ENCODE data around the gene MEIS1. TPM values are rescaled to one million over a fixed set of nuclear protein-coding genes. Genes with fewer than 3 reads are reported as not detected.

The MEIS1 gene
- total RNA-seq, 1 donor from 2014 or later = not detected

- ATAC-seq (ENCODE audit: low read depth) (no peak), DNase-seq (no peak)
- Mint-ChIP-seq H3K4me1 (no peaks in the 10 kb centered on the region), H3K9me3 (no peaks in the 10 kb centered on the region), H3K4me3 (no peak overlapping the region), H3K36me3 (ENCODE audit: low read depth) (no peaks in the 10 kb centered on the region), H3K27me3 (peaks cover 11% of the 10 kb centered on the region), H3K27ac (no peak overlapping the region)
- intact Hi-C loops (cut with micrococcal nuclease) = no loop called here
- POLR2A ChIA-PET = no interaction called here
- TF ChIP-seq CTCF (IDR thresholded peaks at IDR 0.05) = no peak
- CTCF ChIA-PET = no interaction called here
These were observed 88.5 kb downstream of the MEIS1 start for GRCh38 chr2:66523377-66523969.

GRCh38 chr2:66523990-66524389, 89.1 kb downstream of the MEIS1 start:
- intact Hi-C loops (cut with micrococcal nuclease) = no loop called here
- POLR2A ChIA-PET = no interaction called here
- CTCF ChIA-PET = no interaction called here
- ATAC-seq (ENCODE audit: low read depth) = no peak
- DNase-seq = no peak
- no peaks in the 10 kb centered on the region for H3K4me1 Mint-ChIP-seq
- no peak overlapping the region for H3K4me3 Mint-ChIP-seq
- peaks cover 11% of the 10 kb centered on the region for H3K27me3 Mint-ChIP-seq
- H3K36me3 Mint-ChIP-seq (ENCODE audit: low read depth) = no peaks in the 10 kb centered on the region
- H3K27ac Mint-ChIP-seq = no peak overlapping the region
- no peak for TF ChIP-seq CTCF (IDR thresholded peaks at IDR 0.05)
- H3K9me3 Mint-ChIP-seq = no peaks in the 10 kb centered on the region

- Mint-ChIP-seq H3K9me3 (no peaks in the 10 kb centered on the region), H3K27ac (no peak overlapping the region), H3K4me1 (no peaks in the 10 kb centered on the region), H3K27me3 (peaks cover 11% of the 10 kb centered on the region), H3K36me3 (ENCODE audit: low read depth) (no peaks in the 10 kb centered on the region), H3K4me3 (no peak overlapping the region)
- CTCF ChIA-PET = no interaction called here
- intact Hi-C loops (cut with micrococcal nuclease) = no loop called here
- POLR2A ChIA-PET = no interaction called here
- no peak for TF ChIP-seq CTCF (IDR thresholded peaks at IDR 0.05)
- ATAC-seq (ENCODE audit: low read depth) (no peak), DNase-seq (no peak)
These were observed 90.7 kb downstream of the MEIS1 start for GRCh38 chr2:66525606-66526005.

GRCh38 chr2:66526180-66526579, 91.3 kb downstream of the MEIS1 start:
- no peaks in the 10 kb centered on the region for H3K4me1 Mint-ChIP-seq
- ATAC-seq (ENCODE audit: low read depth) = no peak
- DNase-seq = no peak
- intact Hi-C loops (cut with micrococcal nuclease) = no loop called here
- ChIA-PET POLR2A (no interaction called here), CTCF (no interaction called here)
- H3K36me3 Mint-ChIP-seq (ENCODE audit: low read depth) = no peaks in the 10 kb centered on the region
- no peak overlapping the region for H3K27ac Mint-ChIP-seq
- peaks cover 11% of the 10 kb centered on the region for H3K27me3 Mint-ChIP-seq
- no peak overlapping the region for H3K4me3 Mint-ChIP-seq
- no peaks in the 10 kb centered on the region for H3K9me3 Mint-ChIP-seq
- TF ChIP-seq CTCF (IDR thresholded peaks at IDR 0.05) = no peak

GRCh38 chr2:66528974-66529724, 94.2 kb downstream of the MEIS1 start:
- DNase-seq = no peak
- intact Hi-C loops (cut with micrococcal nuclease) = no loop called here
- POLR2A ChIA-PET = no interaction called here
- H3K27me3 Mint-ChIP-seq = no peaks in the 10 kb centered on the region
- no peaks in the 10 kb centered on the region for H3K36me3 Mint-ChIP-seq (ENCODE audit: low read depth)
- CTCF ChIA-PET = no interaction called here
- H3K4me1 Mint-ChIP-seq = no peaks in the 10 kb centered on the region
- H3K9me3 Mint-ChIP-seq = no peaks in the 10 kb centered on the region
- no peak for ATAC-seq (ENCODE audit: low read depth)
- H3K4me3 Mint-ChIP-seq = no peak overlapping the region
- TF ChIP-seq CTCF (IDR thresholded peaks at IDR 0.05) = no peak
- H3K27ac Mint-ChIP-seq = no peak overlapping the region
